H1 (cell line): ENCODE measurements around the gene DLG5. TPM values are rescaled to one million over a fixed set of nuclear protein-coding genes. Genes with fewer than 3 reads are reported as not detected.

ENCODE experiments used
- CTCF ChIA-PET: fragments of 300-600 bp; sonication (Branson Sonifier 250); formaldehyde crosslinking; loops from one replicate; lab custom pipeline; 2021; ENCODE audit not compliant: partially characterized antibody; lab: Charles Lee
- POLR2A ChIA-PET: fragments of 300-600 bp; sonication (Branson Sonifier 250); formaldehyde crosslinking; loops from one replicate; lab custom pipeline; 2021; ENCODE audit warnings: inconsistent platforms; ENCODE audit not compliant: partially characterized antibody; lab: Charles Lee
- DNase-seq, 2 experiments: peaks; one replicate each; pipeline versions ENCODE4 v3.0.0 to v3.0.0-alpha.2; 2010 to 2022; ENCODE audit warnings: low spot score in 2 of 2, low read depth in 1 of 2, mixed read lengths in 1 of 2
- FAIRE-seq: peaks from 2 replicates; lab custom pipeline; 2011; peaks lifted over from hg19 to GRCh38; lab: Jason Lieb, UNC
- H2AFZ ChIP-seq: 2 replicates; pipeline ENCODE4 v1.8.1; 2012; ENCODE audit warnings: low read length, inconsistent platforms
- H2AK5ac ChIP-seq: 2 replicates; pipeline ENCODE4 v1.6.1; 2013; ENCODE audit warnings: low read depth, low read length
- H2BK120ac ChIP-seq: replicated peaks from 2 replicates; pipeline ENCODE3; 2013; ENCODE audit warnings: low read depth, low read length, inconsistent platforms
- H2BK12ac ChIP-seq: 2 replicates; pipeline ENCODE4 v1.6.1; 2013; ENCODE audit warnings: low read depth, low read length
- H2BK15ac ChIP-seq: 2 replicates; pipeline ENCODE4 v1.6.1; 2013; ENCODE audit warnings: low read length
- H2BK20ac ChIP-seq: 2 replicates; pipeline ENCODE4 v1.6.1; 2013; ENCODE audit warnings: low read length
- H2BK5ac ChIP-seq: 2 replicates; pipeline ENCODE4 v1.6.1; 2013; ENCODE audit warnings: low read depth, low read length
- H3K14ac ChIP-seq: 2 replicates; pipeline ENCODE4 v1.6.1; 2013; ENCODE audit warnings: inconsistent platforms; ENCODE audit not compliant: insufficient read length
- H3K18ac ChIP-seq: 2 replicates; pipeline ENCODE4 v1.6.1; 2013; ENCODE audit warnings: low read length; ENCODE audit errors: extremely low read depth
- H3K23ac ChIP-seq: 2 replicates; pipeline ENCODE4 v1.6.1; 2013; ENCODE audit warnings: inconsistent platforms; ENCODE audit not compliant: insufficient read length
- H3K23me2 ChIP-seq: 2 replicates; pipeline ENCODE4 v1.6.1; 2013; ENCODE audit warnings: low read depth, low read length
- H3K27ac ChIP-seq: 2 replicates; pipeline ENCODE4 v1.6.1; 2011; ENCODE audit warnings: low read depth, low read length, inconsistent platforms
- H3K27me3 ChIP-seq, 4 experiments: replicated peaks in 1 of 4; 1 replicate in 1 of 4; 2 replicates in 3 of 4; pipeline versions ENCODE4 v1.6.1 to v1.8.1; 2011 to 2013; ENCODE audit warnings: low read length in 3 of 4, mild to moderate bottlenecking in 3 of 4, inconsistent platforms in 2 of 4, mixed read lengths in 2 of 4, moderate library complexity in 1 of 4; ENCODE audit not compliant: control insufficient read depth in 3 of 4, insufficient read depth in 3 of 4; ENCODE audit errors: extremely low read depth in 1 of 4
- H3K36me3 ChIP-seq, 4 experiments: 2 replicates each; pipeline versions ENCODE4 v1.6.1 to v1.8.1; 2011 to 2013; ENCODE audit warnings: mild to moderate bottlenecking in 4 of 4, low read length in 3 of 4, moderate library complexity in 2 of 4, control low read depth in 1 of 4, inconsistent platforms in 1 of 4; ENCODE audit not compliant: insufficient read depth in 4 of 4, control insufficient read depth in 2 of 4
- H3K4ac ChIP-seq: replicated peaks from 2 replicates; pipeline ENCODE3; 2013; ENCODE audit warnings: low read length, low read depth, mixed read lengths, inconsistent platforms; ENCODE audit not compliant: insufficient read length
- H3K4me1 ChIP-seq, 4 experiments: replicated peaks in 1 of 4; 1 replicate in 1 of 4; 2 replicates in 3 of 4; pipeline versions ENCODE4 v1.6.1 to v1.8.1; 2011 to 2013; ENCODE audit warnings: low read length in 3 of 4, inconsistent platforms in 2 of 4, mixed read lengths in 1 of 4; ENCODE audit not compliant: insufficient read depth in 4 of 4, control insufficient read depth in 3 of 4
- H3K4me2 ChIP-seq, 2 experiments: 2 replicates each; pipeline versions ENCODE4 v1.6.1 to v1.8.1; 2011 to 2013; ENCODE audit warnings: low read depth in 2 of 2, low read length in 2 of 2, control low read depth in 1 of 2, inconsistent platforms in 1 of 2, mild to moderate bottlenecking in 1 of 2; ENCODE audit not compliant: insufficient read depth in 1 of 2
- H3K4me3 ChIP-seq, 4 experiments: fragments of 200-600, 300-600 bp in 1 of 4; sonication (generic), shearing (Covaris generic), sonication (Bioruptor Twin) in 1 of 4; 2 replicates each; pipeline versions ENCODE4 v1.5.1 to v1.8.1; 2011 to 2016; ENCODE audit warnings: low read length in 4 of 4, low read depth in 3 of 4, control low read depth in 2 of 4, inconsistent platforms in 2 of 4, mild to moderate bottlenecking in 2 of 4, mixed read lengths in 1 of 4, moderate library complexity in 1 of 4; ENCODE audit not compliant: insufficient read depth in 2 of 4; ENCODE audit errors: extremely low read depth in 1 of 4
- H3K56ac ChIP-seq: replicated peaks from 2 replicates; pipeline ENCODE3; 2013; ENCODE audit warnings: low read depth, mild to moderate bottlenecking, mixed read lengths, low read length, inconsistent platforms; ENCODE audit not compliant: insufficient read length
- H3K79me1 ChIP-seq: 2 replicates; pipeline ENCODE4 v1.6.1; 2013; ENCODE audit warnings: low read depth, low read length, control low read depth
- H3K79me2 ChIP-seq, 2 experiments: 2 replicates each; pipeline versions ENCODE4 v1.6.1 to v1.8.1; 2012 to 2013; ENCODE audit warnings: low read length in 2 of 2, mild to moderate bottlenecking in 2 of 2, inconsistent platforms in 1 of 2; ENCODE audit not compliant: insufficient read depth in 2 of 2, control insufficient read depth in 1 of 2
- H3K9ac ChIP-seq, 4 experiments: replicated peaks in 1 of 4; 1 replicate in 1 of 4; 2 replicates in 3 of 4; pipeline versions ENCODE4 v1.6.1 to v1.8.1; 2011 to 2013; ENCODE audit warnings: low read depth in 3 of 4, low read length in 3 of 4, control low read depth in 2 of 4, mild to moderate bottlenecking in 2 of 4, moderate library complexity in 2 of 4, inconsistent platforms in 1 of 4; ENCODE audit errors: extremely low read depth in 1 of 4
- H3K9me3 ChIP-seq, 2 experiments: 2 replicates each; pipeline versions ENCODE4 v1.6.1 to v1.8.1; 2012 to 2013; ENCODE audit warnings: mild to moderate bottlenecking in 2 of 2, moderate library complexity in 2 of 2, control low read depth in 1 of 2, inconsistent platforms in 1 of 2, low read depth in 1 of 2, low read length in 1 of 2, mixed read lengths in 1 of 2; ENCODE audit not compliant: insufficient read depth in 2 of 2
- H4K20me1 ChIP-seq, 2 experiments: replicated peaks in 1 of 2; 2 replicates each; pipeline versions ENCODE3 to v1.8.1; 2011 to 2013; ENCODE audit warnings: inconsistent platforms in 2 of 2, low read length in 2 of 2, mild to moderate bottlenecking in 1 of 2; ENCODE audit not compliant: insufficient read depth in 2 of 2, control insufficient read depth in 1 of 2
- H4K5ac ChIP-seq: 2 replicates; pipeline ENCODE4 v1.6.1; 2013; ENCODE audit warnings: low read length, low read depth, mixed read lengths, inconsistent platforms; ENCODE audit not compliant: insufficient read length
- H4K8ac ChIP-seq: 2 replicates; pipeline ENCODE4 v1.8.0; 2013; ENCODE audit warnings: mild to moderate bottlenecking, moderate library complexity, low read length, inconsistent platforms; ENCODE audit not compliant: insufficient read depth; ENCODE audit errors: extremely low read depth
- H4K91ac ChIP-seq: replicated peaks from 2 replicates; pipeline ENCODE3; 2013; ENCODE audit warnings: low read length, mixed read lengths, inconsistent platforms; ENCODE audit not compliant: insufficient read length
- ASH2L ChIP-seq: fragments of 200-600, 300-600 bp; sonication (generic); IDR thresholded peaks from one replicate; pipeline ENCODE4 v1.7.1; 2017; ENCODE audit warnings: low read length
- CHD1 ChIP-seq: IDR thresholded peaks from 2 replicates; pipeline ENCODE4 v1.6.1; 2012; ENCODE audit warnings: low read depth, low read length, improper control_type of control experiment
- EZH2 ChIP-seq: fragments of 200-600 bp; sonication (generic); IDR thresholded peaks from 2 replicates; pipeline ENCODE4 v1.7.1; 2012; ENCODE audit warnings: low read depth, mild to moderate bottlenecking, moderate library complexity, low read length, inconsistent platforms; ENCODE audit not compliant: severe bottlenecking
- HDAC6 ChIP-seq: IDR thresholded peaks from one replicate; pipeline ENCODE4 v1.7.1; 2012; ENCODE audit warnings: low read depth, mild to moderate bottlenecking, inconsistent platforms, low read length, moderate library complexity
- POLR2AphosphoS5 ChIP-seq: IDR thresholded peaks from 2 replicates; pipeline ENCODE4 v1.6.1; 2011; ENCODE audit warnings: low read depth, low read length
- SIN3A ChIP-seq, 2 experiments: IDR thresholded peaks in 1 of 2; conservative IDR thresholded peaks in 1 of 2; 2 replicates each; pipeline ENCODE4 v1.6.1; 2011 to 2012; ENCODE audit warnings: low read length in 2 of 2, improper control_type of control experiment in 1 of 2, low read depth in 1 of 2, mild to moderate bottlenecking in 1 of 2
- SP2 ChIP-seq: IDR thresholded peaks from 2 replicates; pipeline ENCODE4 v1.6.1; 2012; ENCODE audit warnings: mild to moderate bottlenecking, low read length, inconsistent platforms
- SRF ChIP-seq: IDR thresholded peaks from 2 replicates; pipeline ENCODE4 v1.6.1; 2011; ENCODE audit warnings: mild to moderate bottlenecking, low read depth, low read length, moderate library complexity
- SUZ12 ChIP-seq: fragments of 200-600 bp; sonication (generic); IDR thresholded peaks from 2 replicates; pipeline ENCODE4 v1.6.1; 2012; ENCODE audit warnings: mild to moderate bottlenecking, inconsistent platforms, low read length, moderate library complexity, mixed read lengths
- TAF1 ChIP-seq: IDR thresholded peaks from 2 replicates; pipeline ENCODE4 v1.6.1; 2011; ENCODE audit warnings: mild to moderate bottlenecking, low read depth, low read length
- YY1 ChIP-seq: IDR thresholded peaks from 2 replicates; pipeline ENCODE4 v1.6.1; 2011; ENCODE audit warnings: low read depth, mild to moderate bottlenecking, low read length
- ZNF274 ChIP-seq: IDR thresholded peaks from 2 replicates; pipeline ENCODE4 v1.7.0; 2012; ENCODE audit warnings: low read length, borderline replicate concordance; ENCODE audit errors: extremely low read depth
- WGBS, 2 experiments: shearing (Covaris generic) in 1 of 2; methylation state at CpG; one replicate each; pipeline versions ENCODE4 v1.1.6 to v1.1.7; 2013 to 2015; ENCODE audit warnings: low lambda C conversion rate in 2 of 2, mixed read lengths in 2 of 2, inconsistent platforms in 1 of 2, low coverage in 1 of 2, missing lambda C conversion rate in 1 of 2; ENCODE audit not compliant: insufficient replicate concordance in 2 of 2, insufficient coverage in 1 of 2, insufficient read length in 1 of 2; ENCODE audit errors: extremely low coverage in 1 of 2, missing lambda C conversion rate in 1 of 2; 5-methylcytosine and 5-hydroxymethylcytosine counted together
- polyA plus RNA-seq, 7 experiments: library from polyadenylated mRNA; depleted of rRNA in 3 of 7; stranded (reverse) in 5 of 7; unstranded in 2 of 7; fragments of >200 nt in 5 of 7; fragments of 200-250 nt in 2 of 7; gene quantifications; 1 replicate in 5 of 7; 2 replicates in 1 of 7; 4 replicates in 1 of 7; pipeline versions ENCODE4 v1.2.1 to v1.2.3, GENCODE V29; 2011 to 2013; ENCODE audit warnings: missing spikeins in 2 of 7, mixed read lengths in 2 of 7
- total RNA-seq: library from RNA; stranded (reverse); fragmentation: NEBNext Ultra II Directional; extraction: Animal tissue kit (Norgen Biotek cat#: 25700); gene quantifications from 2 replicates; pipeline ENCODE4 v1.2.1, GENCODE V29; 2021

Gene DLG5
- total and polyA plus RNA-seq, 2 of the 8 experiments (the other 6 are each of a cell fraction or from before 2014, with no cell fraction given), result 15.6 to 71.4 TPM

- Histone ChIP-seq H3K4me2 (no peak overlapping the region), H2BK15ac (no peak overlapping the region), H2BK120ac (no peak overlapping the region), H3K9ac (no peak overlapping the region), H3K27me3 (no peaks in the 10 kb centered on the region), H3K79me1 (no peaks in the 10 kb centered on the region), H3K23me2 (no peaks in the 10 kb centered on the region), H3K4me3 (no peak overlapping the region), H4K91ac (no peak overlapping the region), H4K8ac (no peak overlapping the region), H3K36me3 (peaks cover 5 to 45% (median 24%) of the 10 kb centered on the region in 4 experiments), H3K56ac (no peak overlapping the region), H3K27ac (no peak overlapping the region), H4K5ac (no peak overlapping the region), H2BK12ac (no peak overlapping the region), H3K23ac (no peak overlapping the region), H2AFZ (no peak overlapping the region), H3K79me2 (no peaks in the 10 kb centered on the region), H2BK5ac (no peak overlapping the region; the same call in 1 of the 2 replicates), H3K4ac (no peak overlapping the region), H2AK5ac (no peak overlapping the region), H3K4me1 (no peaks in the 10 kb centered on the region), H3K18ac (no peak overlapping the region), H3K9me3 (no peaks in the 10 kb centered on the region), H4K20me1 (no peaks in the 10 kb centered on the region), H2BK20ac (no peak overlapping the region), H3K14ac (no peak overlapping the region)
- CTCF ChIA-PET, result no interaction called here
- POLR2A ChIA-PET, result no interaction called here
- 91% methylated on average over 12 of the region's 12 CpGs; no CpG with 5 or more reads in 1 of the 2 experiments for WGBS, 2 experiments
- DNase-seq (no peak), FAIRE-seq (no peak)
- TF ChIP-seq TAF1 (no peak), CHD1 (no peak), ZNF274 (no peak), HDAC6 (no peak), ASH2L (no peak), POLR2AphosphoS5 (no peak), SUZ12 (no peak), YY1 (no peak), SP2 (no peak), SRF (no peak), EZH2 (no peak), SIN3A (conservative IDR thresholded peaks at IDR 0.05 in 1 of 2, IDR thresholded peaks at IDR 0.05 in 1 of 2; ENCODE audit: low read depth in 1 of 2, low read length in 2 of 2) (no peak)
Observed at GRCh38 chr10:77792155-77792554, 134.4 kb downstream of the DLG5 start.
